Gastroesophageal sphincter (tissue), 4 donors: ENCODE measurements around the gene CCDC197. TPM values are rescaled to one million over a fixed set of nuclear protein-coding genes. Genes with fewer than 3 reads are reported as not detected.
A peak's percentile ranks its signal among the peaks of the same experiment; 100 is the strongest.

Experiments used
- ATAC-seq: fragments of 150-250 bp; one replicate; pipeline ENCODE4 v1.9.1; 2016; ENCODE audit warnings: mild to moderate bottlenecking, moderate library complexity
- H3K27ac ChIP-seq, 4 donors: fragments of 200-600 bp; sonication (generic) in 3 of 4; 1 replicate in 3 of 4; 2 replicates in 1 of 4; pipeline ENCODE4 v1.5.1; 2016 to 2019
- H3K27me3 ChIP-seq: fragments of 200-600 bp; sonication (generic); one replicate; pipeline ENCODE4 v1.5.1; 2019
- H3K36me3 ChIP-seq, 2 donors: fragments of 200-600 bp; sonication (generic); one replicate each; pipeline ENCODE4 v1.5.1; 2019; ENCODE audit warnings: control low read depth in 1 of 2
- H3K4me1 ChIP-seq, 3 donors: fragments of 200-600 bp; sonication (generic); 1 replicate in 2 of 3; 2 replicates in 1 of 3; pipeline ENCODE4 v1.5.1; 2016 to 2019; ENCODE audit warnings: control low read depth in 2 of 3
- H3K4me3 ChIP-seq, 2 donors: fragments of 200-600 bp; sonication (generic); one replicate each; pipeline ENCODE4 v1.5.1; 2019; ENCODE audit warnings: mild to moderate bottlenecking in 1 of 2, moderate library complexity in 1 of 2
- H3K9me3 ChIP-seq, 3 donors: fragments of 200-600 bp; sonication (generic); one replicate each; pipeline ENCODE4 v1.5.1; 2017 to 2019; ENCODE audit warnings: control low read depth in 2 of 3
- CTCF ChIP-seq, 4 experiments: fragments of 200-600 bp in 2 of 4; fragments of 450-650 bp in 2 of 4; sonication (generic) in 1 of 4; IDR thresholded peaks; one replicate each; pipeline ENCODE4 v1.5.1; 2017 to 2019; ENCODE audit warnings: antibody characterized with exemption in 4 of 4, mild to moderate bottlenecking in 2 of 4, moderate library complexity in 2 of 4
- EP300 ChIP-seq: sonication (generic); formaldehyde crosslinking; IDR thresholded peaks from one replicate; pipeline ENCODE4 v1.6.1; 2017; ENCODE audit warnings: antibody characterized with exemption, mild to moderate bottlenecking
- POLR2A ChIP-seq, 2 donors: fragments of 450-650 bp; IDR thresholded peaks; one replicate each; pipeline ENCODE4 v1.6.1; 2017; ENCODE audit warnings: antibody characterized with exemption in 2 of 2, mild to moderate bottlenecking in 2 of 2, moderate library complexity in 1 of 2
- POLR2AphosphoS5 ChIP-seq: sonication (generic); formaldehyde crosslinking; IDR thresholded peaks from one replicate; pipeline ENCODE4 v1.6.1; 2017; ENCODE audit warnings: antibody characterized with exemption
- WGBS, 2 donors: methylation state at CpG; one replicate each; pipeline ENCODE4 v1.1.5; 2018; ENCODE audit warnings: low coverage in 1 of 2; 5-methylcytosine and 5-hydroxymethylcytosine counted together
- total RNA-seq, 4 donors: library from RNA; depleted of rRNA; stranded (reverse); fragments of >200 nt; gene quantifications; one replicate each; pipeline ENCODE4 v1.1.0, GENCODE V29; 2016

The CCDC197 gene
- total RNA-seq, 4 donors from 2014 or later, result not detected

DNA sequence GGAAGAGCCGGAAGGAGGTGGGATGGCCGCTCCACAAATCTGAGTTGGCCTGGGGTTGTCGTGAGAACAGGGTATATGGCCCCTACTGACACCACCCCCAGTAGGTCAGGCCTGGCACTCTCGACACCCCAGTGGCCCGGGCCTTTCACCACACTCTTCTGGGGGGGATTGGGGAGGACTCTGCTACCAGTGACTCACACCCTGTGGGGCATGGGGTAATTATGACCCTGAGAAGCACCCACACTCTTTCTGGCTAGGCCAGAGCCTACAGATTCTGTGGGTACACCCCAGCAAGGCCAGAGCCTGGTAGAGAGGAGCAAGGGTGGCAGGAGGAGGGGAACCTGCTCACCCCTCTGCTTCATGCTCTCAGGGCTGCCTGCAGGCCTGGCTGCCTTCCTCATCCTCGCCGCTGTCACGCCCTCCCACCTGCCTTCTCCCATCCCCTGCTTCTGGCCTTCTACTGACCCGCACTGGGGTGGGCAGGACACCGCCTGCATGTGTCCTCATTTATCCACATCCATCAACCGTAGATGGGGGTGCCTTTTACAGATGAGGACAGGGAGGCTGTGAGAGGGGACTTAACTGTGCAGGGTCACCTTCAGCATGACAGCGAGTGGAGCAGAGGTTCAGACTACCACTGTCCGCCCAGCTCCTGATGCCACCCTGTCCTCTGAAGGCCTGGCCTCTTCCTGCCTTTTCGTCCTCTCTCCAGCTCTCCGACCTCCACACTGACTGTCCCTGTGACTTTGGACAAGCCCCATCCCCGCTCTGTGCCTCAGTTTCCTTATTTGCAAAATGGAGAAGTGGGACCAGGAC is 39.1 kb upstream of the CCDC197 start:
- H3K4me3 ChIP-seq, result no peak overlapping the region
- no peaks in the 10 kb centered on the region for H3K27me3 ChIP-seq
- ATAC-seq, result no peak
- H3K36me3 ChIP-seq, result no peaks in the 10 kb centered on the region
- WGBS, 2 donors, result 86 to 95% methylated on average over 9 to 12 of the region's 16 CpGs
- peak overlapping the region; percentile 76 to 84 (median 80) for H3K27ac ChIP-seq
- no peaks in the 10 kb centered on the region for H3K9me3 ChIP-seq
- TF ChIP-seq POLR2AphosphoS5, result no peak
- TF ChIP-seq CTCF (IDR thresholded peaks at IDR 0.05), result no peak
- peaks cover 11 to 88% (median 32%) of the 10 kb centered on the region in 3 donors for H3K4me1 ChIP-seq

GRCh38 chr14:93958567-93959238 is 38.4 kb upstream of the CCDC197 start:
- H3K4me3 ChIP-seq, result no peak overlapping the region
- no peaks in the 10 kb centered on the region for H3K27me3 ChIP-seq
- WGBS, 2 donors, result 61 to 85% methylated on average over 4 to 5 of the region's 7 CpGs
- TF ChIP-seq POLR2A (IDR thresholded peaks at IDR 0.05) (no peak), EP300 (no peak), CTCF (IDR thresholded peaks at IDR 0.05) (no peak), POLR2AphosphoS5 (no peak)
- no peaks in the 10 kb centered on the region for H3K9me3 ChIP-seq
- peak overlapping the region; percentile 1 to 84 (median 80) for H3K27ac ChIP-seq
- H3K4me1 ChIP-seq, result peaks cover 12 to 88% (median 28%) of the 10 kb centered on the region in 3 donors
- ATAC-seq, result no peak
- H3K36me3 ChIP-seq, result no peaks in the 10 kb centered on the region

GRCh38 chr14:93959239-93960107 is 37.6 kb upstream of the CCDC197 start:
- Histone ChIP-seq H3K27me3 (no peaks in the 10 kb centered on the region), H3K36me3 (no peaks in the 10 kb centered on the region), H3K27ac (peak overlapping the region; percentile 1 to 84 (median 80)), H3K9me3 (no peaks in the 10 kb centered on the region), H3K4me3 (no peak overlapping the region), H3K4me1 (peaks cover 8 to 88% (median 26%) of the 10 kb centered on the region in 3 donors)
- 39 to 85% methylated on average over 4 to 6 of the region's 23 CpGs for WGBS, 2 donors
- TF ChIP-seq POLR2AphosphoS5 (peak; percentile 52), POLR2A (IDR thresholded peaks at IDR 0.05) (no peak), EP300 (no peak), CTCF (IDR thresholded peaks at IDR 0.05) (no peak)
- peak; percentile 27 for ATAC-seq

GRCh38 chr14:93960108-93960475 is 37.0 kb upstream of the CCDC197 start:
- peaks cover 8 to 89% (median 26%) of the 10 kb centered on the region in 3 donors for H3K4me1 ChIP-seq
- H3K36me3 ChIP-seq, result no peaks in the 10 kb centered on the region
- no peaks in the 10 kb centered on the region for H3K27me3 ChIP-seq
- peak overlapping the region in 3 of 4 donors; percentile 80 to 84 (median 81) for H3K27ac ChIP-seq
- no peaks in the 10 kb centered on the region for H3K9me3 ChIP-seq
- TF ChIP-seq POLR2AphosphoS5 (no peak), EP300 (no peak), POLR2A (IDR thresholded peaks at IDR 0.05) (no peak), CTCF (IDR thresholded peaks at IDR 0.05) (no peak)
- no peak for ATAC-seq
- no peak overlapping the region for H3K4me3 ChIP-seq
